ENCODE results near the gene TOX2.

The TOX2 gene

GRCh38 chr20:44003609-44004008 is 89.0 kb downstream of the TOX2 start:
- no peak for DNase-seq

- no peak for DNase-seq
Observed at GRCh38 chr20:44004306-44004915, 89.8 kb downstream of the TOX2 start.

GRCh38 chr20:44005661-44006060 is 91.0 kb downstream of the TOX2 start:
- DNase-seq: no peak

GRCh38 chr20:44006126-44006525 is 91.5 kb downstream of the TOX2 start:
- no peak for DNase-seq

- DNase-seq: no peak
Observed at GRCh38 chr20:44006578-44006977, 91.9 kb downstream of the TOX2 start.

- DNase-seq: no peak
Observed at GRCh38 chr20:44008806-44009678, 94.4 kb downstream of the TOX2 start.

- DNase-seq: no peak
Observed at GRCh38 chr20:44009679-44009992, 95.0 kb downstream of the TOX2 start.

- peak; percentile 46 for DNase-seq
Observed at GRCh38 chr20:44010162-44010704, 95.6 kb downstream of the TOX2 start.

- no peak for DNase-seq
Observed at GRCh38 chr20:44011251-44011940, 96.7 kb downstream of the TOX2 start.

- no peak for DNase-seq
Observed at GRCh38 chr20:44012466-44013226, 98.0 kb downstream of the TOX2 start.

- DNase-seq: peak; percentile 93
Observed at GRCh38 chr20:44014807-44015732, 100.4 kb downstream of the TOX2 start.

- DNase-seq: no peak
Observed at GRCh38 chr20:44015733-44016103, 101.1 kb downstream of the TOX2 start.

- DNase-seq: no peak
Observed at GRCh38 chr20:44016525-44016924, 101.9 kb downstream of the TOX2 start.

GRCh38 chr20:44017211-44017610 is 102.6 kb downstream of the TOX2 start:
- no peak for DNase-seq

GRCh38 chr20:44017905-44018258 is 103.2 kb downstream of the TOX2 start:
- no peak for DNase-seq

GRCh38 chr20:44018259-44018941 is 103.7 kb downstream of the TOX2 start:
- peak; percentile 100 for DNase-seq

GRCh38 chr20:44018942-44019637 is 104.4 kb downstream of the TOX2 start:
- no peak for DNase-seq

GRCh38 chr20:44019638-44020335 is 105.1 kb downstream of the TOX2 start:
- no peak for DNase-seq

GRCh38 chr20:44020406-44021148 is 105.9 kb downstream of the TOX2 start:
- no peak for DNase-seq

All from NCI-H1417 treated with DMSO at 0.1 percent for 48 hours (cell line).